HFF-Myc (cell line): Measurements from ENCODE around the gene RGL1.

Experiments
- DNase-seq: peaks from one replicate; pipeline ENCODE4 v3.0.0-alpha.2; 2011; ENCODE audit warnings: low read depth; ENCODE audit errors: extremely low read depth
- H3K4me3 ChIP-seq: replicated peaks from 2 replicates; pipeline ENCODE4 v1.5.1; 2011; ENCODE audit warnings: low read depth, mild to moderate bottlenecking, control low read depth, low read length
- TF ChIP-seq, protein P1 (sequence below): IDR thresholded peaks from 2 replicates; pipeline ENCODE4 v1.5.1; 2012; ENCODE audit warnings: mild to moderate bottlenecking, low read depth, low read length, control low read depth; ENCODE audit errors: missing control alignments

The RGL1 gene

DNA sequence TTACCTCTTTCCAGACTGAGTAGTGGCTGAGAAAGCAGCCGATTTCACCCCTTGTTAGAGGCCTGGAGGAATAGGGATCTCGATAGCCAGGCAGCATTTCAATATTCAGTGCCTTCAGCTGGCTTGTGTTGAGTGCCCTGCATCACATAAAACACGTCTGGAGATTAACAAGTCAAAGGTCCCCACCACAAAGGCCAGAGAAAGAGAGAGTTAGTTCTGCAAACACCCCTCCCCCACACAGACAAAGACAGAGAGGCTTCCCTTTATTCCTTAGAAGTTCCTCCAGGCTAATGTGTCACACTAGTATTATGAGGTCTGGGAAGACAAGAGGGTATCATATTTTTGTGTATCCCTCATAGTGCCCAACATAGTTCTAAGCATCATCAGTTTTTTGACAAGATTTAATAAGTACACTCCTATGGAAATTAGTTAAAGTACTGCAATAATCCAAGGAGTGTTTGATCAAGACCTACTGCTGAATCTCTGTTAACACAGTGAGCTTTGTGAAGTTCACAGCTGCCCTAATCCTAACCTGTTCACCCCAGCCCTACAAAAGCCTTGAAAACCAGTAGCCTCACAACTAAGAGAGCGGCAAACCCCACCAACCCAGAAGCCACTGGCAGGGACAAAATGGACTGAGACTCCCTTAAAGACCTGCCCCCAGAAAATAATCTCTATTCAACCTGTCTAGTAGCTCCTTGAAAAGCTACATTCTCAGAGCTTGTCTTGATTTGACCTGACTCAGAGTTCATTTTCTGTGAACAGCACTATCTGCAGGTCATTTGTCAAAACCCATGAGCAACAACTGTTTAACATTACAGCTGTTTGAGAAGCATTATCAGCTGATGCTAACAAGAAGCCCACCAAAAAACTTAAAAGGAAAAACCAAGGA is 140.8 kb downstream of the RGL1 start:
- no peak overlapping the region for H3K4me3 ChIP-seq
- DNase-seq: no peak
- TF ChIP-seq, protein P1, sequence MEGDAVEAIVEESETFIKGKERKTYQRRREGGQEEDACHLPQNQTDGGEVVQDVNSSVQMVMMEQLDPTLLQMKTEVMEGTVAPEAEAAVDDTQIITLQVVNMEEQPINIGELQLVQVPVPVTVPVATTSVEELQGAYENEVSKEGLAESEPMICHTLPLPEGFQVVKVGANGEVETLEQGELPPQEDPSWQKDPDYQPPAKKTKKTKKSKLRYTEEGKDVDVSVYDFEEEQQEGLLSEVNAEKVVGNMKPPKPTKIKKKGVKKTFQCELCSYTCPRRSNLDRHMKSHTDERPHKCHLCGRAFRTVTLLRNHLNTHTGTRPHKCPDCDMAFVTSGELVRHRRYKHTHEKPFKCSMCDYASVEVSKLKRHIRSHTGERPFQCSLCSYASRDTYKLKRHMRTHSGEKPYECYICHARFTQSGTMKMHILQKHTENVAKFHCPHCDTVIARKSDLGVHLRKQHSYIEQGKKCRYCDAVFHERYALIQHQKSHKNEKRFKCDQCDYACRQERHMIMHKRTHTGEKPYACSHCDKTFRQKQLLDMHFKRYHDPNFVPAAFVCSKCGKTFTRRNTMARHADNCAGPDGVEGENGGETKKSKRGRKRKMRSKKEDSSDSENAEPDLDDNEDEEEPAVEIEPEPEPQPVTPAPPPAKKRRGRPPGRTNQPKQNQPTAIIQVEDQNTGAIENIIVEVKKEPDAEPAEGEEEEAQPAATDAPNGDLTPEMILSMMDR: no peak

DNA sequence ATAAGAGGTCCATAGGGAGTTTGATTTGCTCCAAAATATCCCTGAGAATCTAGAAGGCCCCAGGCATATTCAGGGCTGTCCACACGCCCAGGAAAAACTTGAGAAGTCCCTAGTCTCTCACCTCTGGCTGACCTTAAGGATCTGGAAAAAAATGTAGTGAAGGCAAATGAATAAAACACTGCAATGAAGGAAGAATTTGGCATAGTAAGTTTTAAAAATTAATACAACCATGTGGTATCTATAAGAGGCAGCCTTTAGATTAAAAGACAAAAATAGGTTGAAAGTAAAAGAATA is 141.3 kb downstream of the RGL1 start:
- H3K4me3 ChIP-seq: no peak overlapping the region
- TF ChIP-seq, protein P1: no peak
- no peak for DNase-seq

GRCh38 chr1:183947988-183948387 is 143.1 kb downstream of the RGL1 start:
- DNase-seq: no peak
- TF ChIP-seq, protein P1: no peak
- H3K4me3 ChIP-seq: no peak overlapping the region

- DNase-seq: no peak
- TF ChIP-seq, protein P1: no peak
- H3K4me3 ChIP-seq: no peak overlapping the region
Observed at GRCh38 chr1:183952101-183952500, 147.2 kb downstream of the RGL1 start.

DNA sequence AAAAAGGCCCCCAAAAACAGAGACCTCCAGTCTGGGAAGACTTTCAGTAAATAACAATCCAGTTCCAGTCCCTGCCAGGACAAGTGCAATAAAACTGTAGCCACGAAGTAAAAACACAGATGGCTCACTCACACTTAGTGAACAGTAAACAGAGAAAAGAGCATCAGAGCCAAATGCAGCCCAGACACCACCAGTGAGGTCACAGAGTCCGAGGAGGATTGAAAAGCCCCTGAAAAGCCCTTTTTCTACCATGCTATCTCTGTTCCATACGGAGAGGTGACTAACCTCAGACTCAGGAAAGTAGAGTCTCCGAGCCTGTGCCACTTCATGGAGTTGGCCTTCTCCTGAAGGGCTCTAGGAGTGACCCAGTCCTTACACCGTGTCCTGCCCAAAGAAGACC is 148.1 kb downstream of the RGL1 start:
- no peak overlapping the region for H3K4me3 ChIP-seq
- TF ChIP-seq, protein P1: no peak
- DNase-seq: peak; percentile 14

DNA sequence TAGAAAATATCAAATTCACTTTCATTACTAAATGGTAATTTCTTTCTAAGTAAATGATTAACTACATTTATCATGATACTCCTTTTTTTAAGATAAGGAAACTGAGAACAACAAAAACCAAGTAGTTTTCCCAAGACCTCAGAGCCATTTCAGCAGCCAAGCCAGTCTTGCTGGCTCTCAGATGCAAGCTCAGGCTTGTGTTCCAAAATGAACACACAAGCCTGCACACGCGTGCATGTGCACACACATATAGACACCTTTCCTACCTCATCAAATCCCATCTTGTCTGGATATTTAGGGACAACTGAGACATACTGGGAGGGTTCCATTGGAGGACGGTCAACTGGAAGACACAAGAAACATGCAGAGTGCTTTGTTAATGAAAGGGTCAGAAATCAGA is 149.6 kb downstream of the RGL1 start:
- TF ChIP-seq, protein P1: no peak
- DNase-seq: no peak
- no peak overlapping the region for H3K4me3 ChIP-seq
